K562 (cell line): ENCODE data around the gene CCDC159. TPM values are rescaled to one million over a fixed set of nuclear protein-coding genes. Genes with fewer than 3 reads are reported as not detected.

ENCODE experiments used
- BRD4 ChIP-seq: fragments of 200-600 bp; sonication (generic); IDR thresholded peaks from 2 replicates; pipeline ENCODE4 v1.6.1; 2017; ENCODE audit warnings: inconsistent platforms
- CBX3 ChIP-seq, 2 experiments: IDR thresholded peaks; 1 replicate in 1 of 2; 2 replicates in 1 of 2; pipeline ENCODE4 v1.6.1; 2012; ENCODE audit warnings: inconsistent platforms in 2 of 2, low read length in 2 of 2, borderline replicate concordance in 1 of 2, control low read depth in 1 of 2
- DACH1 ChIP-seq: fragments of 450-650 bp; IDR thresholded peaks from 2 replicates; pipeline ENCODE4 v1.6.1; 2018; ENCODE audit not compliant: partially characterized antibody
- EZH2 ChIP-seq: IDR thresholded peaks from 2 replicates; pipeline ENCODE4 v1.6.1; 2012; ENCODE audit warnings: low read depth, mild to moderate bottlenecking, inconsistent platforms, low read length, borderline replicate concordance
- FOXA3 ChIP-seq, 2 experiments: fragments of 450-650 bp in 1 of 2; sonication (generic) in 1 of 2; formaldehyde crosslinking; IDR thresholded peaks in 1 of 2; conservative IDR thresholded peaks in 1 of 2; 2 replicates each; pipeline versions ENCODE4 v1.4.0 to v1.8.0; 2020 to 2022; ENCODE audit warnings: mild to moderate bottlenecking in 2 of 2, missing genetic modification reagents in 1 of 2
- FOXJ2 ChIP-seq: fragments of 200-800 bp; sonication (Bioruptor generic); IDR thresholded peaks from 2 replicates; pipeline ENCODE4 v1.6.1; 2016; ENCODE audit warnings: missing genetic modification characterization, missing compliant biosample characterization
- HOMEZ ChIP-seq: fragments of 250-450 bp; sonication (Bioruptor Pico); IDR thresholded peaks from 2 replicates; pipeline ENCODE4 v1.4.0; 2020; ENCODE audit warnings: mild to moderate bottlenecking, moderate library complexity
- JUN ChIP-seq, 2 experiments: sonication (generic) in 1 of 2; formaldehyde crosslinking in 1 of 2; IDR thresholded peaks; 2 replicates each; pipeline versions ENCODE4 v1.6.1 to v1.8.0; 2012 to 2022; ENCODE audit warnings: borderline replicate concordance in 2 of 2, mild to moderate bottlenecking in 2 of 2, improper control_type of control experiment in 1 of 2, low read depth in 1 of 2, low read length in 1 of 2, missing genetic modification reagents in 1 of 2
- KAT7 ChIP-seq: sonication (generic); formaldehyde crosslinking; IDR thresholded peaks from 2 replicates; pipeline ENCODE4 v1.8.0; 2022; ENCODE audit warnings: missing genetic modification reagents, mild to moderate bottlenecking, borderline replicate concordance
- KDM1A ChIP-seq, 2 experiments: fragments of 450-650 bp; IDR thresholded peaks; 2 replicates each; pipeline ENCODE4 v1.6.1; 2016; ENCODE audit warnings: mild to moderate bottlenecking in 2 of 2
- KLF13 ChIP-seq: fragments of 450-650 bp; IDR thresholded peaks from 2 replicates; pipeline ENCODE4 v1.6.1; 2016; ENCODE audit warnings: missing genetic modification characterization, low read depth, mild to moderate bottlenecking, missing compliant biosample characterization, moderate library complexity, borderline replicate concordance
- MAFF ChIP-seq: IDR thresholded peaks from 2 replicates; pipeline ENCODE4 v1.6.1; 2012; ENCODE audit warnings: low read length, improper control_type of control experiment
- MEF2D ChIP-seq: conservative IDR thresholded peaks from 2 replicates; pipeline ENCODE4 v1.6.1; 2016; ENCODE audit warnings: low read depth, missing genetic modification characterization, missing compliant biosample characterization
- NBN ChIP-seq: fragments of 450-650 bp; IDR thresholded peaks from 2 replicates; pipeline ENCODE4 v1.6.1; 2016; ENCODE audit warnings: low read depth, mild to moderate bottlenecking
- NFIC ChIP-seq: fragments of 450-650 bp; IDR thresholded peaks from 2 replicates; pipeline ENCODE4 v1.6.1; 2017; ENCODE audit warnings: mild to moderate bottlenecking, inconsistent platforms
- SMARCA4 ChIP-seq: fragments of 450-650 bp; IDR thresholded peaks from 2 replicates; pipeline ENCODE4 v1.6.1; 2016
- SMC3 ChIP-seq: conservative IDR thresholded peaks from 2 replicates; pipeline ENCODE4 v1.6.1; 2011; ENCODE audit warnings: low read depth, low read length, improper control_type of control experiment; ENCODE audit not compliant: insufficient read depth
- SOX6 ChIP-seq: fragments of 450-650 bp; IDR thresholded peaks from 2 replicates; pipeline ENCODE4 v1.6.1; 2014; ENCODE audit warnings: mild to moderate bottlenecking
- TEAD4 ChIP-seq, 2 experiments: sonication (generic) in 1 of 2; formaldehyde crosslinking in 1 of 2; IDR thresholded peaks; 2 replicates each; pipeline versions ENCODE4 v1.6.1 to v1.8.0; 2012 to 2022; ENCODE audit warnings: borderline replicate concordance in 1 of 2, inconsistent platforms in 1 of 2, low read length in 1 of 2, mild to moderate bottlenecking in 1 of 2, missing genetic modification reagents in 1 of 2
- ZBTB7A ChIP-seq: IDR thresholded peaks from 2 replicates; pipeline ENCODE4 v1.6.1; 2011; ENCODE audit warnings: low read depth, mild to moderate bottlenecking, low read length, moderate library complexity, borderline replicate concordance; ENCODE audit not compliant: control insufficient read depth
- ZHX1 ChIP-seq: fragments of 150-350 bp; conservative IDR thresholded peaks from 2 replicates; pipeline ENCODE4 v1.6.1; 2014; ENCODE audit warnings: low read length
- ZNF133 ChIP-seq: fragments of 250-450 bp; sonication (Bioruptor Pico); IDR thresholded peaks from 2 replicates; pipeline ENCODE4 v1.4.0; 2020; ENCODE audit warnings: mild to moderate bottlenecking
- ZNF316 ChIP-seq: fragments of 450-650 bp; IDR thresholded peaks from 2 replicates; pipeline ENCODE4 v1.6.1; 2016
- ZNF41 ChIP-seq: fragments of 250-450 bp; sonication (Bioruptor Pico); conservative IDR thresholded peaks from 2 replicates; pipeline ENCODE4 v1.4.0; 2020; ENCODE audit warnings: mild to moderate bottlenecking
- polyA plus RNA-seq, 8 experiments: library from polyadenylated mRNA; depleted of rRNA in 4 of 8; stranded (reverse) in 5 of 8; unstranded in 3 of 8; fragments of >200 nt; fragmentation: Nextera tagmentation in 2 of 8; fragmentation: Illumina TruSeq in 1 of 8; extraction: Ambion mirVana in 2 of 8; extraction: Trizol in 1 of 8; gene quantifications; 2 replicates each; pipeline versions ENCODE4 v1.2.1 to v1.2.3, GENCODE V29; 2011 to 2014; ENCODE audit warnings: inconsistent platforms in 1 of 8, missing spikeins in 1 of 8
- total RNA-seq, 7 experiments: library from RNA; depleted of rRNA in 6 of 7; stranded (reverse); fragments of >200 nt in 6 of 7; fragmentation: Illumina TruSeq in 2 of 7; extraction: Trizol in 2 of 7; gene quantifications; 2 replicates each; pipeline versions ENCODE4 v1.2.1 to v1.2.3, GENCODE V29; 2011 to 2021; ENCODE audit warnings: low replicate concordance in 1 of 7

The CCDC159 gene
- total and polyA plus RNA-seq, 9 of the 15 experiments (the other 6 are each of a cell fraction or from before 2014, with no cell fraction given), result 0.68 to 10.1 (median 4.7) TPM

- TF ChIP-seq ZBTB7A, result 0 out of 2 replicates have a peak, but pooled peaks have one; percentile 18
- no peak for TF ChIP-seq ZNF41 (CRISPR knock-in tag)
- no peak for TF ChIP-seq ZNF133 (CRISPR knock-in tag)
- TF ChIP-seq TEAD4 (IDR thresholded peaks at IDR 0.05; ENCODE audit: low read length), result 0 out of 2 replicates have a peak, but pooled peaks have one; percentile 17
- TF ChIP-seq TEAD4 (CRISPR knock-in tag; IDR thresholded peaks at IDR 0.05; ENCODE audit: borderline replicate concordance), result no peak
- no peak for TF ChIP-seq HOMEZ (CRISPR knock-in tag)
- TF ChIP-seq ZNF316, result peak; percentile 38; the same call in 1 of the 2 replicates
- peak; percentile 37; the same call in 1 of the 2 replicates for TF ChIP-seq NBN
- TF ChIP-seq SMARCA4, result no peak
- TF ChIP-seq KLF13 (tag), result peak; percentile 42; the same call in 1 of the 2 replicates
- TF ChIP-seq JUN (IDR thresholded peaks at IDR 0.05; ENCODE audit: borderline replicate concordance, low read depth, low read length), result no peak
- TF ChIP-seq JUN (CRISPR knock-in tag; IDR thresholded peaks at IDR 0.05; ENCODE audit: borderline replicate concordance), result 0 out of 2 replicates have a peak, but pooled peaks have one; percentile 19
- TF ChIP-seq MAFF, result peak; percentile 22; the same call in 1 of the 2 replicates
- TF ChIP-seq BRD4, result no peak
- 0 out of 2 replicates have a peak, but pooled peaks have one; percentile 17 for TF ChIP-seq FOXJ2 (tag)
- peak; percentile 46 for TF ChIP-seq DACH1
- 0 out of 2 replicates have a peak, but pooled peaks have one; percentile 55 for TF ChIP-seq MEF2D (tag)
- no peak for TF ChIP-seq ZHX1
- no peak for TF ChIP-seq SOX6
- TF ChIP-seq CBX3 (IDR thresholded peaks at IDR 0.05; ENCODE audit: borderline replicate concordance in 1 of 2, low read length in 2 of 2), result peak in 1 of 2 experiments; percentile 72; a peak in 1 of 3 replicates
- no peak for TF ChIP-seq SMC3
- TF ChIP-seq EZH2, result no peak
- no peak; the same call in 1 of the 2 replicates for TF ChIP-seq NFIC
- TF ChIP-seq KAT7, result 0 out of 2 replicates have a peak, but pooled peaks have one; percentile 80
- TF ChIP-seq KDM1A (IDR thresholded peaks at IDR 0.05), result peak; percentile 97 to 99
- no peak for TF ChIP-seq FOXA3 (CRISPR knock-in tag; conservative IDR thresholded peaks at IDR 0.05 in 1 of 2, IDR thresholded peaks at IDR 0.05 in 1 of 2)
Observed at GRCh38 chr19:11373885-11374432, 27.6 kb downstream of the CCDC159 start (continued).
